HPDE6-E6E7 (cell line): ENCODE results near the gene AEBP2.

Experiments
- DNase-seq: peaks from one replicate; pipeline ENCODE4 v3.0.0; 2011; ENCODE audit warnings: missing footprints; ENCODE audit errors: extremely low spot score

The AEBP2 gene

DNA sequence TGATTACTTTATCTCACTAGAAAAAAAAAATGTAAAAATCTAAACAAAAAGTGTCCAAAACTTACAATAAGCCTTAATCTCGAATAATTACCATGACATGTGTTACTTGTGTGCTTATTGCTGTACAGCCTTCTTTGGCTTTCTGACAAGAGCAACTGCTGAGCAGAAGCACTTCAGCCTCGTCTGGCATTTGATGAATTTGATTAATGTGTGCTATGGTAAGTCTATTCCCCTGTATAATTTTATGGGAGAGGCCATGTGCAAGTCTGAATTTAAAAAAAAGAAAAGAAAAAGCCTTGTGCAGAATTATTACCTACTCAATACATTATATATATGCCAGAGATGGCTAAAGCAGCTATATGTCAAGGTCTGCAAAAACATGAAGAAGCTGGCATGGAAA, 113.9 kb downstream of the AEBP2 start:
- DNase-seq, result no peak

GRCh38 chr12:19561411-19561961, 122.2 kb downstream of the AEBP2 start:
- DNase-seq, result no peak
